Mucosa of rectum (tissue), 2 donors: ENCODE measurements around the gene PARD3B.

Source experiments
- H3K27ac ChIP-seq, 2 donors: one replicate each; pipeline ENCODE4 v1.7.0; 2013; ENCODE audit warnings: inconsistent platforms in 2 of 2, low read depth in 2 of 2, low read length in 2 of 2
- H3K27me3 ChIP-seq, 2 donors: one replicate each; pipeline ENCODE4 v1.7.0; 2013; ENCODE audit warnings: low read length in 2 of 2; ENCODE audit not compliant: control insufficient read depth in 2 of 2, insufficient read depth in 2 of 2
- H3K36me3 ChIP-seq, 2 donors: one replicate each; pipeline ENCODE4 v1.7.0; 2013; ENCODE audit warnings: low read length in 2 of 2; ENCODE audit not compliant: control insufficient read depth in 2 of 2, insufficient read depth in 2 of 2
- H3K4me1 ChIP-seq, 2 donors: one replicate each; pipeline ENCODE4 v1.7.0; 2013; ENCODE audit warnings: low read length in 2 of 2, mild to moderate bottlenecking in 1 of 2; ENCODE audit not compliant: control insufficient read depth in 2 of 2, insufficient read depth in 2 of 2
- H3K4me3 ChIP-seq, 2 donors: one replicate each; pipeline ENCODE4 v1.7.0; 2013; ENCODE audit warnings: low read length in 2 of 2
- H3K9ac ChIP-seq, 2 donors: one replicate each; pipeline ENCODE4 v1.7.0; 2013; ENCODE audit warnings: low read length in 2 of 2, low read depth in 1 of 2, mild to moderate bottlenecking in 1 of 2
- H3K9me3 ChIP-seq, 2 donors: one replicate each; pipeline ENCODE4 v1.7.0; 2013; ENCODE audit warnings: low read length in 2 of 2; ENCODE audit not compliant: control insufficient read depth in 2 of 2
- donor health status: healthy.
- donor health status: Normal muscosa, but diverticular disease.

PARD3B gene

DNA sequence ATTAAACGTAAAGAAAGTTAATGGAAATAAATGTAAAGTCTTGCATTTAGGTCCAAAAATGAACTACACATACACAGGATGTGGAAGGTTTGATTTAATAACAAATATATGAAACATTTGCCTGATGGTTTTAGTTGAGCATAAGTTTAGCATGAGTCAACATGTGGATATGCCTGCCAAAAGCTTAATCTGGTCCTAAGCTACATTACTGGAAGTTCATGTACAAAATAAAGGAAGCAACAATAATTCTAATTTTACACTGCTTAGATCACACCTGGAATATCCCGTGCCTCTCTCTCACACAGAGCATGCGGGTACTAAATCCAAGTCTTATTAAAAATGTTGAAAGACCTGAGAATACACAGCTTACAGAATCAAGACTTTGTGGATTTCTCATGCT lies 860.5 kb downstream of the PARD3B start:
- Histone ChIP-seq H3K9me3 (no peaks in the 10 kb centered on the region), H3K9ac (no peak overlapping the region), H3K36me3 (no peaks in the 10 kb centered on the region), H3K27me3 (no peaks in the 10 kb centered on the region), H3K27ac (no peak overlapping the region), H3K4me3 (no peak overlapping the region), H3K4me1 (no peaks in the 10 kb centered on the region)

DNA sequence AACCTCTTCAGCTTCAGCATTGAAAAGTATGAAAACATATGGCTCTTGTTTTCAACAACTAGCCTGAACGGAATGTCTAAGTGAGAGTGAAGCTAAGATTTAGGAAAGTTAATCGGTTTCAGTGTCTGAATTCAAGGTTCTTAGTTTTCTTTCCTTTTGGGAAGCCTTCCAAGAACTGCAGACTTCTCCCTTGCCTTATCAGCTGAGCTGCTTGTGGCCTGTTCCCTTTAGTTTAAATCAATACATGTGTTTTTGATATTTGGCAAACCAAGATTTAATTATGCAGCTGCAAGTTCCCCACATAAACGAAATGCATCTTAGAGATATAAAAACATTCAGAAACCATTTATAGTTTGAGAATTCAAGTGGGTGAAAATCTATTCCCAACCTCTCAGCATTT lies 862.7 kb downstream of the PARD3B start:
- H3K36me3 ChIP-seq, result no peaks in the 10 kb centered on the region
- no peaks in the 10 kb centered on the region for H3K4me1 ChIP-seq
- no peaks in the 10 kb centered on the region for H3K27me3 ChIP-seq
- no peak overlapping the region for H3K9ac ChIP-seq
- H3K4me3 ChIP-seq, result no peak overlapping the region
- H3K9me3 ChIP-seq, result no peaks in the 10 kb centered on the region
- H3K27ac ChIP-seq, result no peak overlapping the region

DNA sequence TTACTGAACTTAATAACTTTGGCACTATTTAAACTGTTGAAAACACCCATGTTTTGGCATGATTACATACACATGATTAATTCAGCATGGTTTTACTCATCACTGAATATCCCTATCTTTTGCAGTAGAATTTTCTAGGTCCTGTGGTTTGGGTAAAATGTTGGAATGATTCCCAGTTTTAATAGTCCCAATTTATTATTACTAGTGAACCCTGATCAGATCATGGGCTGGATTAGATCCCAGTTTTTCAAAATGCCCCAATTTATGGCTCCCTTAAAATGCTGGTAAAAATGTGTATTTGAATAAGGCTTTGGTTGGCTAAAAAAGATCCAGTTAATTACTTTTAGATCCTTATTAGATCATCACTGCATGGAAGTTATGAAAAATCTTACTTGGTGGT lies 863.4 kb downstream of the PARD3B start:
- Histone ChIP-seq H3K9ac (no peak overlapping the region), H3K36me3 (no peaks in the 10 kb centered on the region), H3K27me3 (no peaks in the 10 kb centered on the region), H3K4me3 (no peak overlapping the region), H3K4me1 (no peaks in the 10 kb centered on the region), H3K9me3 (no peaks in the 10 kb centered on the region), H3K27ac (no peak overlapping the region)

DNA sequence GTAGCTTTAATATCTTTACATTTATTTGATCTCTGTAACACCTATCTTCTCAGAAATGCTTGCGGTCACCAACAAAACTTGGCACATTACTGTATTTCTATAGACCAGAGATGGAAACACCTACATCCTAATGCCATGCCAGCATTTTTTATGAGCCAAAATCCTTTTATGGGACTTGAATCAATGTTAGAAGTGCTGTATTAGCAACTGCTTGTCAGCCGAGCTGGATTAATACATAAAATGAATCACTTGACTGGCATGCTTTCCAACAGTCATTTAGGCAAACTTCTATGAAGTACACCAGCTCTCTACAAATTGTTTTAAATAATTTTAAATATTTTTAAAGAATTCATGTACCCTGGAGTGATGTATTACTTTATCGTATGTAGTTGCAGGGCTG lies 864.1 kb downstream of the PARD3B start:
- no peak overlapping the region for H3K27ac ChIP-seq
- no peak overlapping the region for H3K9ac ChIP-seq
- no peak overlapping the region for H3K4me3 ChIP-seq
- H3K9me3 ChIP-seq, result no peaks in the 10 kb centered on the region
- no peaks in the 10 kb centered on the region for H3K4me1 ChIP-seq
- H3K27me3 ChIP-seq, result no peaks in the 10 kb centered on the region
- no peaks in the 10 kb centered on the region for H3K36me3 ChIP-seq

DNA sequence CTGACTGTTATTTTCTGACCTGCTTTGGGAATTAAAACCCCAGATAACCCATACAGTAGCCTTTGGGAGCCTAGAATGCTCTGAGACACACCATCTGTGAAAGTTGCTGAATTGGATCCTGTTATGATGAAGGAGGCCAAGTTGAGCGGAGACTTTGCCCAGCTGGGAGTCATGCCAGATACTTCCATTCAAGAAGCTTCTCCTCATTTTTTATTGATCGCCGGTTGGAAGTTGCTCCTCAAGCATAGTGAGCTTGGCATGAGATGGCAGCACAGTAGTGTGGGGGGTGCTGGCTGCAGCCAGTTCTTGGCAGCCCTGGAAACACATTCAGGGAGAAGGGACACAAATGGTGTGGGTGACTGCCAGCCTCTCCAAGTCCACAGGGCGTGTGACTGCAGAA lies 866.3 kb downstream of the PARD3B start:
- H3K9me3 ChIP-seq, result no peaks in the 10 kb centered on the region
- no peaks in the 10 kb centered on the region for H3K36me3 ChIP-seq
- H3K27ac ChIP-seq, result no peak overlapping the region
- no peak overlapping the region for H3K4me3 ChIP-seq
- H3K27me3 ChIP-seq, result no peaks in the 10 kb centered on the region
- H3K4me1 ChIP-seq, result no peaks in the 10 kb centered on the region
- H3K9ac ChIP-seq, result no peak overlapping the region

DNA sequence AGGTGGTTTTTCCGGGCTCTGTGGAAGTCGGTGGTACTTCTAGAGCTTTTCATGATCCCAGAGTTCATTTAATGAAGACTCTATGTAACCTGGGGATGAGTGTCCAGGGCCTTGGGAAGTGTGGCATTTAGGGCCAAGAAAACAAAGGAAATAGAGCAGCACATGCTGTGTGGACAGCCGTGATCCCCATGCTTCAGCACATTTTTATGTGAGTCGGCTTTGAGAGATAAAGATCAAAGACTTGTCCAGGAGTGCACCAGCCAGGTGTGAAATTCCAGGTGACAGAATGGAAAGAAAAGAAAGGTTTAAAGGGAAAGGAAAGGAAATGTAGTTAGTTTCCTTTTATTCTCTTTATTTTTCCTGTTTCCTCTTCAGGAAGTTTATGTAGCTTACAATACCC lies 879.1 kb downstream of the PARD3B start:
- no peak overlapping the region for H3K9ac ChIP-seq
- no peaks in the 10 kb centered on the region for H3K36me3 ChIP-seq
- no peaks in the 10 kb centered on the region for H3K4me1 ChIP-seq
- H3K4me3 ChIP-seq, result no peak overlapping the region
- no peak overlapping the region for H3K27ac ChIP-seq
- no peaks in the 10 kb centered on the region for H3K9me3 ChIP-seq
- no peaks in the 10 kb centered on the region for H3K27me3 ChIP-seq

DNA sequence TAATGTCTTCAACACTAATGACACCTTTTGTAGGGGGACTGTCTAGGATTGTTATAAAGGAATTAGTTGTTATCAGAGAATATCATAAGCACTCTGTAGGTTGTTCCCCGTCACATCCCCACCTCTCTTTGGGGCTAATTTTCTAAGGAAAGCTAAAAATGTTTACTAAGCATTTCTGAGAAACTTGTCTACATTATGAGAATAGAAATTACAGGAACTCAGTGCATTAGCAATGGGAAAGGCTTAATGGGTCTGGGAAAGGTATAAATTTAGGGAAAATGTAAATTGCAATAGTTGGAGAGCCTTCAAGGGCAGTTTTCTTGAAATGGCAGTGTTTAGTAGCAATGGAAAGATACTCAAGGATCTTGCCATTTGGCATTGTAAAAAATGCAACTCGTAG lies 879.8 kb downstream of the PARD3B start:
- H3K27ac ChIP-seq, result no peak overlapping the region
- H3K27me3 ChIP-seq, result no peaks in the 10 kb centered on the region
- H3K4me3 ChIP-seq, result no peak overlapping the region
- no peaks in the 10 kb centered on the region for H3K36me3 ChIP-seq
- no peaks in the 10 kb centered on the region for H3K9me3 ChIP-seq
- H3K9ac ChIP-seq, result no peak overlapping the region
- no peaks in the 10 kb centered on the region for H3K4me1 ChIP-seq

DNA sequence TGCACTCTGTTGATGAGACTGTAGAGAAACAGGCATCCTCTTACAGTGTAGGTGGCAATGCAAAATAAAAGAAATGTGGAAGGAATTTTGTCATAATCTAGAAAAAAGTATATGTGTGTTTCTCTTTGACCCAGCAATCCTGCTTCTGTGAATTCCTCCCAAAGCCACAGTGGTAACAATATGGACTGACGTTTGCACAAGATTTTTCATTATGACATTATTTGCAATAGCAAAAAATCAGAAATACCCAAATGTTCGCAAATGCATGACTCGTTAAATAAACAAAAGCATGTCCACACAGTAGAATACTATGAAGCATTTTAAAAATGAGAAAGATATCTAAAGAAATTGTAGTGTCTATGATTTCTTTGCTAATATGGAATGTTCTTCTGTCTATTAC lies 881.8 kb downstream of the PARD3B start:
- H3K4me1 ChIP-seq, result no peaks in the 10 kb centered on the region
- H3K27ac ChIP-seq, result no peak overlapping the region
- H3K27me3 ChIP-seq, result no peaks in the 10 kb centered on the region
- H3K9me3 ChIP-seq, result no peaks in the 10 kb centered on the region
- H3K9ac ChIP-seq, result no peak overlapping the region
- no peaks in the 10 kb centered on the region for H3K36me3 ChIP-seq
- no peak overlapping the region for H3K4me3 ChIP-seq

DNA sequence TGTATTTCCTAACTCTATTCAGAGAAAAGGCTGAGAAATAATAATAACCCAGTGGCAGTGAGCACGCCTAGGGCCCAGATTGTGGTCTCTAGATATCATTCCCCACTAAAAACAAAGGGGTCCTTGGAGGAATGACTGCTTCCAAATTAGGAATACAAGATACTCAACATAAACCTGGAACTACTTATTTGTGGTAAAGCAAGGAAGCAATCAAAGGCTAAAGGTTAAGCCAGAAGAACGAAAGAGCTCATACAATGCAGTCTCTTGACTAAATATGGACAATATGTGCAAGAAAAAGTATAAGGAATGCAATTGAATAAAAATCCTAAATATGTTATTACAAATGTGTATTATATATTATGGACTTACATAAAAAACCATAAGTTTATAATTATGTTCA lies 883.5 kb downstream of the PARD3B start:
- H3K9me3 ChIP-seq, result no peaks in the 10 kb centered on the region
- no peaks in the 10 kb centered on the region for H3K36me3 ChIP-seq
- H3K4me3 ChIP-seq, result no peak overlapping the region
- no peaks in the 10 kb centered on the region for H3K27me3 ChIP-seq
- no peaks in the 10 kb centered on the region for H3K4me1 ChIP-seq
- H3K27ac ChIP-seq, result no peak overlapping the region
- H3K9ac ChIP-seq, result no peak overlapping the region

DNA sequence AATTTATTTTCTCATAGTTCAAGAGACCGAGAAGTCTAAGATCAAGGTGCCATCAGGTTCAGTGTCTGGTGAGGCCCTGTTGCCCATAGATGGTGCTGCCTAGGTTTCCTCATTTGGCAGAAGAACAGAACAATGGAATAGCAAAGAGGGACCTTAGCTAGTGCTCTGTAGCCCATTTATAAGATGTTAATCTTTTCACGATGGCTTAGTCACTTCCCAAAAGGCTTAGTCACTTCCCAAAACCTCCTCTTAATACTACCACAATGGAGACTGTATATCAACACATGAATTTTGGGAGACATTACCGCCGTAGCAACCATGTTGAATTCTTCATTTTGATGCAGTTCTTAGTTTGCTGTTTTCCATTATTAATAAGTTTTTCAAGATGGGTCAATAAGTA lies 890.7 kb downstream of the PARD3B start:
- H3K9me3 ChIP-seq, result no peaks in the 10 kb centered on the region
- no peak overlapping the region for H3K9ac ChIP-seq
- no peak overlapping the region for H3K4me3 ChIP-seq

DNA sequence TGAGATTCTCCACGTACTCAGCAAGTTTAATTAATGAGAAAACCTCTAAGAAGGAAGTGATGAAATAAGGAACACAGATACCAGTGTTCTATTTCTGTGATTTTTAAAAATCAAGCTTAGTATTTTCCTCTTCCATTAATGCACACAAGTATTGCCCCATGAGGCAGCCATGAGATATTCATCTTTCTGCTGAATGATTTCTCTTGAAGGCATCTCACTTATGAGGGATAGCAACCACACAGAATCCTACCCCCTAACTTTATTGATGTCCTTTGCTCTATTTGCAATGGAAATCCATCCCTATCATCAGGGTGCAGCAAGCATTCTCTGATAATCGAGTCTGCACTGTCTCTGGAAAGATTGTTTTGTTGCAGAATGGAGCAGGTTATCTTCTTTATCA lies 893.0 kb downstream of the PARD3B start:
- Histone ChIP-seq H3K27me3 (no peaks in the 10 kb centered on the region), H3K36me3 (no peaks in the 10 kb centered on the region), H3K27ac (no peak overlapping the region), H3K4me3 (no peak overlapping the region), H3K4me1 (no peaks in the 10 kb centered on the region), H3K9me3 (no peaks in the 10 kb centered on the region), H3K9ac (no peak overlapping the region)

More for the DNA sequence above, 890.7 kb downstream of the PARD3B start:
- Histone ChIP-seq H3K36me3 (no peaks in the 10 kb centered on the region), H3K27ac (no peak overlapping the region), H3K4me1 (no peaks in the 10 kb centered on the region), H3K27me3 (no peaks in the 10 kb centered on the region)
